HG02678 (cell line): ENCODE measurements around the gene VASH1.

ENCODE experiments used
- ATAC-seq: cut with Tn5 transposase; IDR thresholded peaks from one replicate; pipeline ENCODE4 v1.9.1; 2021; ENCODE audit warnings: mild to moderate bottlenecking, moderate library complexity; ENCODE audit not compliant: unreplicated experiment

The VASH1 gene

GRCh38 chr14:76782115-76782884 is 21.0 kb downstream of the VASH1 start:
- no peak for ATAC-seq

GRCh38 chr14:76782885-76783566 is 21.8 kb downstream of the VASH1 start:
- ATAC-seq: peak; percentile 39

GRCh38 chr14:76784266-76784874 is 23.1 kb downstream of the VASH1 start:
- no peak for ATAC-seq

GRCh38 chr14:76784881-76785280 is 23.6 kb downstream of the VASH1 start:
- ATAC-seq: peak; percentile 67

GRCh38 chr14:76786601-76787000 is 25.3 kb downstream of the VASH1 start:
- no peak for ATAC-seq

- no peak for ATAC-seq
Measured at GRCh38 chr14:76792422-76792821, 31.2 kb downstream of the VASH1 start.

GRCh38 chr14:76793324-76793723 is 32.1 kb downstream of the VASH1 start:
- no peak for ATAC-seq

GRCh38 chr14:76793956-76794355 is 32.7 kb downstream of the VASH1 start:
- ATAC-seq: no peak

- no peak for ATAC-seq
Measured at GRCh38 chr14:76806446-76806845, 45.2 kb downstream of the VASH1 start.

- no peak for ATAC-seq
Measured at GRCh38 chr14:76808011-76808410, 46.7 kb downstream of the VASH1 start.

GRCh38 chr14:76808990-76809389 is 47.7 kb downstream of the VASH1 start:
- ATAC-seq: no peak

- no peak for ATAC-seq
Measured at GRCh38 chr14:76810525-76810924, 49.3 kb downstream of the VASH1 start.

- no peak for ATAC-seq
Measured at GRCh38 chr14:76810953-76811400, 49.7 kb downstream of the VASH1 start.

- ATAC-seq: no peak
Measured at GRCh38 chr14:76811561-76811960, 50.3 kb downstream of the VASH1 start.

GRCh38 chr14:76812093-76812421 is 50.8 kb downstream of the VASH1 start:
- peak; percentile 12 for ATAC-seq

GRCh38 chr14:76812422-76813383 is 51.4 kb downstream of the VASH1 start, which contains the start of gene ANGEL1:
TSS of gene ANGEL1 (minus strand) at chr14:76812882. CDS start at chr14:76812827, 55 bp downstream.
- peak; percentile 84 for ATAC-seq

GRCh38 chr14:76814726-76815645 is 53.7 kb downstream of the VASH1 start:
- ATAC-seq: no peak

GRCh38 chr14:76820700-76821099 is 59.4 kb downstream of the VASH1 start:
- ATAC-seq: no peak

- ATAC-seq: no peak
Measured at GRCh38 chr14:76826122-76826521, 64.9 kb downstream of the VASH1 start, which contains the start of gene LRRC74A. TSS of gene LRRC74A (plus strand) at chr14:76826408. CDS start at chr14:76826698, 290 bp downstream.
